Measurements from ENCODE around the gene CCDC112. TPM values are rescaled to one million over a fixed set of nuclear protein-coding genes. Genes with fewer than 3 reads are reported as not detected.

Gene CCDC112
- total RNA-seq, 1 experiment from 2014 or later: 13.0 TPM

DNA sequence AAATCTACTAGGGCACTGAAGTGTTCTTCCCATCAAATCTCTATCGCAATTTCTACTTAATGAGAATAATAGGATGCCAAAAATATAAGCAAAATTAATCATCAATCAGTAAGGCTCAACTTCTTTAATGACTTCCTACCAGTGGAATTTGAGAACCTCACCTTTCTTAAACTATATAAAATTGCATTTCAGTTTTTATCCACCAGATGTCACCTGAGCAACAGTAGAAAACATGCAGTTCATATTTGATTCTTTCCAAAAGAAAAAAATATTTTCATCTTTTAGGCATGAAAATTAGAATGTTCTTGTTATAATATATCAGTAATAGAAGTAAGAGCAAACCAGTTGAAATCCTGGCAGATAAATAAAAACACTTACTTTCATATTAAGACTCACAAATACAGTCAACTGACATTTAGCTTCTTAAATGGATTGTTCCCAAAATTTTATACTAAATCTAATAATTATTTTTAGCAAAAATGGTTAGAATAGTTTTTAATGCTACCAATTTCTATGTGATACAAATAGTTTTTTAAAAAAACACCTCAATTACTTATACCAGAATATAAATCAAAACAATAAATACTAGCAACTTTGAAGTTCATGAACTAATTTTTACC lies 13.4 kb upstream of the CCDC112 start:
- H2AFZ ChIP-seq (ENCODE audit: low read length): no peak overlapping the region
- no peaks in the 10 kb centered on the region for H3K27me3 ChIP-seq (ENCODE audit: low read length)
- DNase-seq: peak; percentile 80

DNA sequence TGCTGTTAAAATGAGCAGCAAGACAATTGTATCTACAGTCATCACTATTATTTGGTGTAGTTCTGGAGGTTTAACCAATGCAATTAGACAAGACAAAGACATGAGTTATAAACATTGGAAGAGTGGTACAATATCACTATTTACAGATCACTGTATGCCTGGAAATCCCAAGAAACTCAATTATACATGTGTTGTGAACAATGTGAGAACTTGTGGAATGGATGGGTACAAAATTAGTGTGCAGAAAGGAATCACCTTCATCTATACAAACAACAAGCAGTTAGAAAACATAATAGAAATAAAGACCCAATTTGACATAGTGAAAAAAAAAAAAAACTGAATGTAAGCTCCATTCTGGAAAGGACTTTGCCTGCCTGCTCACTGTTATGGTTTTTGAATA lies 12.4 kb upstream of the CCDC112 start:
- Histone ChIP-seq H2AFZ (ENCODE audit: low read length) (no peak overlapping the region), H3K27ac (ENCODE audit: low read length) (no peak overlapping the region), H3K36me3 (ENCODE audit: insufficient read depth, low read length) (no peaks in the 10 kb centered on the region), H3K27me3 (ENCODE audit: low read length) (no peaks in the 10 kb centered on the region), H4K20me1 (ENCODE audit: insufficient read depth, low read depth, low read length) (no peaks in the 10 kb centered on the region), H3K4me3 (ENCODE audit: low read length) (no peak overlapping the region), H3K79me2 (ENCODE audit: low read length) (no peaks in the 10 kb centered on the region), H3K4me2 (ENCODE audit: low read depth, low read length, poor library complexity, severe bottlenecking) (no peak overlapping the region), H3K9ac (ENCODE audit: low read length) (no peak overlapping the region), H3K9me3 (ENCODE audit: low read length) (no peaks in the 10 kb centered on the region), H3K9me2 (replicated peaks; ENCODE audit: insufficient read depth, low read length) (no peaks in the 10 kb centered on the region), H3K4me1 (ENCODE audit: low read length) (no peaks in the 10 kb centered on the region)
- no peak for DNase-seq

More for the DNA sequence above, 13.4 kb upstream of the CCDC112 start:
- Histone ChIP-seq H3K79me2 (ENCODE audit: low read length) (no peaks in the 10 kb centered on the region), H3K36me3 (ENCODE audit: insufficient read depth, low read length) (no peaks in the 10 kb centered on the region), H3K4me3 (ENCODE audit: low read length) (no peak overlapping the region), H3K27ac (ENCODE audit: low read length) (no peak overlapping the region), H3K4me1 (ENCODE audit: low read length) (no peaks in the 10 kb centered on the region), H3K9me2 (replicated peaks; ENCODE audit: insufficient read depth, low read length) (no peaks in the 10 kb centered on the region), H4K20me1 (ENCODE audit: insufficient read depth, low read depth, low read length) (no peaks in the 10 kb centered on the region), H3K9ac (ENCODE audit: low read length) (no peak overlapping the region), H3K9me3 (ENCODE audit: low read length) (no peaks in the 10 kb centered on the region), H3K4me2 (ENCODE audit: low read depth, low read length, poor library complexity, severe bottlenecking) (no peak overlapping the region)

DNA sequence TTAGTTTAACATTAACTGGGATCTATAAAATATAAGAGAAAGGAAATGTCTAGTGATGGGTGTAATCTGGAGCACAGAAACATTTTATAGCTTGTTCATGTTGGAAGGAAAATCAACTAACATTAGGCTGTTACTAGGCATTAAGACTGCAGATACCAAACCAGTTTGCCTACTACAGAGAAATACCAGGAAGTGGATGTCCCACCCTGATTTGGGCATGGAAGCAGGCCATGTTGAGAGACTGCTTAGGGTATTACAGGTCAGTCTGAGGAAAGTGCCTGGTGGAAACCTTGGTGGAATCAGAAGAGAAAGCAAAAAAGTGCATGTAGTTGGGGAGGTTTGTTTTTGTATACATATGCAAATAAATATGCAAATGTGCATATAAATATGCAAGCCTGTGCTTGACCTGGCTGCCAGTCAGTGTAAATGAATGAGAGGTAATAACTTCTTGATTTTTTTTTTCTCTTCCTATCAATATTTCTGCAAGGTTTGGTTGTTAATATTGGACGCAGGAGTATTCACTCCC lies 9.6 kb upstream of the CCDC112 start:
- no peak for DNase-seq
- Histone ChIP-seq H3K4me3 (ENCODE audit: low read length) (no peak overlapping the region), H3K9me3 (ENCODE audit: low read length) (no peaks in the 10 kb centered on the region), H2AFZ (ENCODE audit: low read length) (no peak overlapping the region), H3K27ac (ENCODE audit: low read length) (no peak overlapping the region), H3K27me3 (ENCODE audit: low read length) (no peaks in the 10 kb centered on the region), H3K4me2 (ENCODE audit: low read depth, low read length, poor library complexity, severe bottlenecking) (no peak overlapping the region), H3K36me3 (ENCODE audit: insufficient read depth, low read length) (no peaks in the 10 kb centered on the region), H4K20me1 (ENCODE audit: insufficient read depth, low read depth, low read length) (no peaks in the 10 kb centered on the region), H3K9ac (ENCODE audit: low read length) (no peak overlapping the region), H3K4me1 (ENCODE audit: low read length) (no peaks in the 10 kb centered on the region), H3K9me2 (replicated peaks; ENCODE audit: insufficient read depth, low read length) (no peaks in the 10 kb centered on the region), H3K79me2 (ENCODE audit: low read length) (no peaks in the 10 kb centered on the region)

DNA sequence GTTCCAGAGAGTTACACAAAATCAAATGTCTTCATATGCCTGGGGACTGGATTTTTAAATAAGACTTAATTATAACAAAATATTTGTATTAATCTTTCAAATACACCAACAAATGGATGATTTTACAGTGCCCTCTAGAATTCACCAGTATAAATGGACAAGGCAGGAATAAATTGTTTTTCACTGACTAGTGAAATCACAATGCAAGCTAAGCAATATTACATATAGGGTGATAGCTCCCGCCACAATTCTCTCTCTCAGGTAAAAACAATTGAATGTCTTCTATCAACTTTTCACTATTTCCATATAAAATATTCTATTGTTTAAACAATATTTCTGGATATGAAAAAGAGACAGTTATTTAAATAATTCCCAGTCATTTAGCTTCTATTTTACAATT lies 8.0 kb upstream of the CCDC112 start:
- no peaks in the 10 kb centered on the region for H3K9me2 ChIP-seq (replicated peaks; ENCODE audit: insufficient read depth, low read length)

DNA sequence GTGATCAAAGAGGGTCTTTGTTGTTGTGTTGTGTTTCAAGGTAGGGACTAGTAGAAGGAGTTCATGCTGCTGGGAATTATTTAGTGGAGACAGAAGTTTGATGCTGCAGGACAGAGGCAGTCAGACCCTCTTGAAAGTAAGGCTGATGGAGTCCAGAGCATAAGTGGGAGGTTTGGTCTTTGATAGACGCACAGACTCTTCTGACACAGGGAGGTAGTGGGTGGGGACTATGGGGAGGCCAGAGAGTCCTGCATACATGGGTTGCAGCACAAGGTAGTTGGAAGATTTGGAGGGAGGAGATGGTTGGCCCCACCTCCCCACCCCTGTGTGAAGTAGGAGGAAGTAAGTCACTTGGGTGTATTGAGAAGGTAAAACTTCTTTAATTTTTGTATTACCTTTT lies 2.4 kb upstream of the CCDC112 start:
- no peak overlapping the region for H3K9ac ChIP-seq (ENCODE audit: low read length)
- no peaks in the 10 kb centered on the region for H4K20me1 ChIP-seq (ENCODE audit: insufficient read depth, low read depth, low read length)
- no peaks in the 10 kb centered on the region for H3K9me3 ChIP-seq (ENCODE audit: low read length)
- H3K4me1 ChIP-seq (ENCODE audit: low read length): peaks cover 13% of the 10 kb centered on the region
- H3K4me2 ChIP-seq (ENCODE audit: low read depth, low read length, poor library complexity, severe bottlenecking): no peak overlapping the region
- no peak overlapping the region for H2AFZ ChIP-seq (ENCODE audit: low read length)
- no peaks in the 10 kb centered on the region for H3K36me3 ChIP-seq (ENCODE audit: insufficient read depth, low read length)
- no peak for DNase-seq
- H3K27me3 ChIP-seq (ENCODE audit: low read length): no peaks in the 10 kb centered on the region
- H3K27ac ChIP-seq (ENCODE audit: low read length): no peak overlapping the region
- H3K9me2 ChIP-seq (replicated peaks; ENCODE audit: insufficient read depth, low read length): no peaks in the 10 kb centered on the region
- no peak overlapping the region for H3K4me3 ChIP-seq (ENCODE audit: low read length)
- no peaks in the 10 kb centered on the region for H3K79me2 ChIP-seq (ENCODE audit: low read length)

More for the DNA sequence above, 8.0 kb upstream of the CCDC112 start:
- Histone ChIP-seq H3K27ac (ENCODE audit: low read length) (no peak overlapping the region), H3K9ac (ENCODE audit: low read length) (no peak overlapping the region), H3K4me1 (ENCODE audit: low read length) (no peaks in the 10 kb centered on the region), H3K9me3 (ENCODE audit: low read length) (no peaks in the 10 kb centered on the region), H3K79me2 (ENCODE audit: low read length) (no peaks in the 10 kb centered on the region), H3K4me3 (ENCODE audit: low read length) (no peak overlapping the region), H3K27me3 (ENCODE audit: low read length) (no peaks in the 10 kb centered on the region), H2AFZ (ENCODE audit: low read length) (no peak overlapping the region), H4K20me1 (ENCODE audit: insufficient read depth, low read depth, low read length) (no peaks in the 10 kb centered on the region), H3K36me3 (ENCODE audit: insufficient read depth, low read length) (no peaks in the 10 kb centered on the region), H3K4me2 (ENCODE audit: low read depth, low read length, poor library complexity, severe bottlenecking) (no peak overlapping the region)
- no peak for DNase-seq

DNA sequence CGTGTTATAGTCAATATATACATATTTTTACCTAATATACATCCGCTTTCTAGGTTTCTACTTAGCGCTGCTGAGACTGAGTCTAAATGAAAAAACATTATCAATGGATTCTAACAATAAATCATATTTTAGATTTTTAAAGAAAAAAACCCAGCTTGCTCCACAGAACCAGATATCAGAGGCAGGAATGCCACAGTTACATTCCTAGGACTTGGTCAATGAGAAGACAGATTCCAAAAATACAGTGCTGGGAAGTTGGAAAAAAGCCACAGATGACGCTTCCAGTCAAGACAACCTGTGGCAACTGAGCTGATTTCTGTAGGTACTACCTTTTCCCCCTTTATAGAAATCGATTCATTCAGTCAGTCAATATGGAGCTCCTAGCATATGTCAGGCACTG lies 577 bp upstream of the CCDC112 start:
- Histone ChIP-seq H3K4me1 (ENCODE audit: low read length) (peaks cover 13% of the 10 kb centered on the region), H4K20me1 (ENCODE audit: insufficient read depth, low read depth, low read length) (no peaks in the 10 kb centered on the region), H3K4me3 (ENCODE audit: low read length) (peak overlapping the region; percentile 65), H3K36me3 (ENCODE audit: insufficient read depth, low read length) (no peaks in the 10 kb centered on the region), H2AFZ (ENCODE audit: low read length) (no peak overlapping the region), H3K9me2 (replicated peaks; ENCODE audit: insufficient read depth, low read length) (no peaks in the 10 kb centered on the region), H3K9me3 (ENCODE audit: low read length) (peaks cover 5% of the 10 kb centered on the region), H3K27me3 (ENCODE audit: low read length) (no peaks in the 10 kb centered on the region), H3K27ac (ENCODE audit: low read length) (no peak overlapping the region), H3K4me2 (ENCODE audit: low read depth, low read length, poor library complexity, severe bottlenecking) (peak overlapping the region; percentile 84), H3K9ac (ENCODE audit: low read length) (peak overlapping the region; percentile 53), H3K79me2 (ENCODE audit: low read length) (no peaks in the 10 kb centered on the region)
- DNase-seq: no peak

DNA sequence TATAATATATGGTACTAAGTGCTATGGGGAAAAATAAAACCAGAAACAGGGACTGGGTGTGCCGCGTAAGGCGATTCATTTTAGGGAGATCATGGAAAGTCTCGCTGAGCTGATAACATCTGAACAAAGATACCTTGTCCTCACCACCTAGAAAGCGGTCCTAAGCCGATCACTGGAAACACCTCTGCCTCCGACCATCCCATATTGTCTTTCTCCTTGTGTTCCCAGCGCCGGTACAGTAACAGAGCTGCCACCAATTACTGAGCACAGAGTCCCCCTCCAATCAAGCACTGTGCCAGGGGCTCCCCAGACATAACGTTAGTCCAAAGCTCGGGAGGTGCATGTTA lies 704 bp downstream of the CCDC112 start:
- no peaks in the 10 kb centered on the region for H3K36me3 ChIP-seq (ENCODE audit: insufficient read depth, low read length)
- H3K27ac ChIP-seq (ENCODE audit: low read length): no peak overlapping the region
- H3K79me2 ChIP-seq (ENCODE audit: low read length): no peaks in the 10 kb centered on the region
- H2AFZ ChIP-seq (ENCODE audit: low read length): peak overlapping the region; percentile 92
- no peaks in the 10 kb centered on the region for H4K20me1 ChIP-seq (ENCODE audit: insufficient read depth, low read depth, low read length)
- H3K9ac ChIP-seq (ENCODE audit: low read length): peak overlapping the region; percentile 70
- H3K9me2 ChIP-seq (replicated peaks; ENCODE audit: insufficient read depth, low read length): no peaks in the 10 kb centered on the region
- peaks cover 7% of the 10 kb centered on the region for H3K9me3 ChIP-seq (ENCODE audit: low read length)
- peak overlapping the region; percentile 90 for H3K4me2 ChIP-seq (ENCODE audit: low read depth, low read length, poor library complexity, severe bottlenecking)
- H3K4me3 ChIP-seq (ENCODE audit: low read length): peak overlapping the region; percentile 81
- H3K27me3 ChIP-seq (ENCODE audit: low read length): no peaks in the 10 kb centered on the region
- DNase-seq: no peak
- peaks cover 13% of the 10 kb centered on the region for H3K4me1 ChIP-seq (ENCODE audit: low read length)

DNA sequence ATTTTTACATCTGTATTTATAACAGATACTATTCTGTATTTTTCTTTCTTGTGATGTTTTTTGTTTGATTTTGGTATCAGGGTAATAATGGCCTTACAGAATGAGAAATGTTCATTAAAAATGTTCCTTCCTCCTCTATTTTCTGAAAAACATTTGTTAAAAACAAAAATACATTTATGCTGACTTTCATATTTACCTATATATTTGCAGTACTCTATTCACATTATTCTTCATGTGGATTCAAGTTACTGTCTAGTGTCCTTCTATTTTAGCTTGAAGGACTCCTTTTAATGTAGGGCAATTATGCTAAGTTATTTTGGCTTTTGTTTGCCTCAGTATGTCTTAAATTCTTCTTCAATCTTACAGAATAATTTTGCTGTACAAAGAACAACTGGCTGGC lies 5.1 kb downstream of the CCDC112 start:
- DNase-seq: no peak
- peaks cover 9% of the 10 kb centered on the region for H3K4me1 ChIP-seq (ENCODE audit: low read length)
- H3K36me3 ChIP-seq (ENCODE audit: insufficient read depth, low read length): no peaks in the 10 kb centered on the region
- H3K9ac ChIP-seq (ENCODE audit: low read length): no peak overlapping the region
- no peaks in the 10 kb centered on the region for H3K79me2 ChIP-seq (ENCODE audit: low read length)
- no peak overlapping the region for H3K27ac ChIP-seq (ENCODE audit: low read length)
- H3K9me3 ChIP-seq (ENCODE audit: low read length): peaks cover 7% of the 10 kb centered on the region
- H3K4me2 ChIP-seq (ENCODE audit: low read depth, low read length, poor library complexity, severe bottlenecking): no peak overlapping the region
- no peaks in the 10 kb centered on the region for H4K20me1 ChIP-seq (ENCODE audit: insufficient read depth, low read depth, low read length)
- no peak overlapping the region for H3K4me3 ChIP-seq (ENCODE audit: low read length)
- H3K9me2 ChIP-seq (replicated peaks; ENCODE audit: insufficient read depth, low read length): no peaks in the 10 kb centered on the region
- H3K27me3 ChIP-seq (ENCODE audit: low read length): no peaks in the 10 kb centered on the region
- H2AFZ ChIP-seq (ENCODE audit: low read length): no peak overlapping the region
